GM12801 (cell line): ENCODE data around the gene PRG3.

Source experiments
- CTCF ChIP-seq: IDR thresholded peaks from one replicate; pipeline ENCODE4 v1.5.1; 2011; ENCODE audit warnings: control low read depth; ENCODE audit not compliant: insufficient read length; ENCODE audit errors: extremely low read depth

Gene PRG3

GRCh38 chr11:57424792-57425564 lies 44.0 kb upstream of the PRG3 start:
- TF ChIP-seq CTCF, result no peak

GRCh38 chr11:57424137-57424791 lies 43.3 kb upstream of the PRG3 start:
- TF ChIP-seq CTCF, result no peak

- no peak for TF ChIP-seq CTCF
Measured at GRCh38 chr11:57422669-57423068, 41.7 kb upstream of the PRG3 start.

- TF ChIP-seq CTCF, result no peak
Measured at GRCh38 chr11:57421805-57422204, 40.9 kb upstream of the PRG3 start.

- TF ChIP-seq CTCF, result no peak
Measured at GRCh38 chr11:57421066-57421465, 40.1 kb upstream of the PRG3 start.

- no peak for TF ChIP-seq CTCF
Measured at GRCh38 chr11:57419146-57419545, 38.2 kb upstream of the PRG3 start.

- no peak for TF ChIP-seq CTCF
Measured at GRCh38 chr11:57418131-57418530, 37.2 kb upstream of the PRG3 start.
